HepG2 (cell line): ENCODE measurements around the gene DYDC2. TPM values are rescaled to one million over a fixed set of nuclear protein-coding genes. Genes with fewer than 3 reads are reported as not detected.

Experiments
- DPF2 ChIP-seq: sonication (generic); formaldehyde crosslinking; IDR thresholded peaks from 2 replicates; pipeline ENCODE4 v1.4.0; 2020; ENCODE audit warnings: mild to moderate bottlenecking, low read depth, missing genetic modification reagents, borderline replicate concordance
- FOXP1 ChIP-seq, 2 experiments: fragments of 450-650 bp in 1 of 2; IDR thresholded peaks; 2 replicates each; pipeline ENCODE4 v1.6.1; 2017 to 2018; ENCODE audit warnings: antibody characterized with exemption in 1 of 2
- GZF1 ChIP-seq: sonication (generic); formaldehyde crosslinking; IDR thresholded peaks from 2 replicates; pipeline ENCODE4 v1.5.1; 2020; ENCODE audit warnings: mild to moderate bottlenecking, missing genetic modification reagents
- HES4 ChIP-seq: sonication (generic); formaldehyde crosslinking; IDR thresholded peaks from 2 replicates; pipeline ENCODE4 v1.9.0; 2021; ENCODE audit warnings: mild to moderate bottlenecking, missing genetic modification reagents, borderline replicate concordance
- TEAD3 ChIP-seq: optimal IDR thresholded peaks from 2 replicates; pipeline ENCODE3; 2016; ENCODE audit warnings: borderline replicate concordance
- ZNF501 ChIP-seq: sonication (generic); formaldehyde crosslinking; IDR thresholded peaks from 2 replicates; pipeline ENCODE4 v1.5.1; 2020; ENCODE audit warnings: mild to moderate bottlenecking, moderate library complexity, missing genetic modification reagents
- polyA plus RNA-seq, 8 experiments: library from polyadenylated mRNA; depleted of rRNA in 3 of 8; stranded (reverse) in 7 of 8; unstranded in 1 of 8; fragments of >200 nt; fragmentation: Illumina TruSeq in 4 of 8; extraction: Trizol in 4 of 8; gene quantifications; 2 replicates each; pipeline versions ENCODE4 v1.2.1 to v1.2.3, GENCODE V29; 2011 to 2016; ENCODE audit warnings: low read depth in 4 of 8, missing spikeins in 1 of 8, mixed read lengths in 1 of 8; ENCODE audit not compliant: insufficient read depth in 1 of 8
- total RNA-seq, 5 experiments: library from RNA; depleted of rRNA; stranded (reverse); fragments of >200 nt; fragmentation: Illumina TruSeq; extraction: Trizol; gene quantifications; 2 replicates each; pipeline ENCODE4 v1.2.3, GENCODE V29; 2016; ENCODE audit warnings: low read depth in 1 of 5
- TF ChIP-seq, protein P1 (sequence below): sonication (generic); formaldehyde crosslinking; IDR thresholded peaks from 2 replicates; pipeline ENCODE4 v1.4.0; 2020; ENCODE audit warnings: low read depth, mild to moderate bottlenecking, missing genetic modification reagents
- TF ChIP-seq, protein P2 (sequence below): sonication (generic); formaldehyde crosslinking; IDR thresholded peaks from 2 replicates; pipeline ENCODE4 v1.9.0; 2021; ENCODE audit warnings: missing genetic modification reagents, borderline replicate concordance
- TF ChIP-seq, protein P3 (sequence below): sonication (generic); formaldehyde crosslinking; conservative IDR thresholded peaks from 2 replicates; pipeline ENCODE4 v1.4.0; 2020; ENCODE audit warnings: mild to moderate bottlenecking, missing genetic modification reagents, moderate library complexity
- TF ChIP-seq, protein P4 (sequence below): sonication (generic); formaldehyde crosslinking; IDR thresholded peaks from 2 replicates; pipeline ENCODE4 v1.8.1; 2023; ENCODE audit warnings: mild to moderate bottlenecking, missing genetic modification reagents
- TF ChIP-seq, protein P5 (sequence below): sonication (generic); formaldehyde crosslinking; IDR thresholded peaks from 2 replicates; pipeline ENCODE4 v1.8.0; 2022; ENCODE audit warnings: mild to moderate bottlenecking, missing genetic modification reagents, moderate library complexity
- TF ChIP-seq, protein P6 (sequence below): sonication (generic); formaldehyde crosslinking; IDR thresholded peaks from 2 replicates; pipeline ENCODE4 v1.4.0; 2020; ENCODE audit warnings: low read depth, missing genetic modification reagents

DYDC2 gene
- total and polyA plus RNA-seq, 2 of the 13 experiments (the other 11 are each of a cell fraction or from before 2014, with no cell fraction given) = 0.98 to 2.3 TPM

DNA sequence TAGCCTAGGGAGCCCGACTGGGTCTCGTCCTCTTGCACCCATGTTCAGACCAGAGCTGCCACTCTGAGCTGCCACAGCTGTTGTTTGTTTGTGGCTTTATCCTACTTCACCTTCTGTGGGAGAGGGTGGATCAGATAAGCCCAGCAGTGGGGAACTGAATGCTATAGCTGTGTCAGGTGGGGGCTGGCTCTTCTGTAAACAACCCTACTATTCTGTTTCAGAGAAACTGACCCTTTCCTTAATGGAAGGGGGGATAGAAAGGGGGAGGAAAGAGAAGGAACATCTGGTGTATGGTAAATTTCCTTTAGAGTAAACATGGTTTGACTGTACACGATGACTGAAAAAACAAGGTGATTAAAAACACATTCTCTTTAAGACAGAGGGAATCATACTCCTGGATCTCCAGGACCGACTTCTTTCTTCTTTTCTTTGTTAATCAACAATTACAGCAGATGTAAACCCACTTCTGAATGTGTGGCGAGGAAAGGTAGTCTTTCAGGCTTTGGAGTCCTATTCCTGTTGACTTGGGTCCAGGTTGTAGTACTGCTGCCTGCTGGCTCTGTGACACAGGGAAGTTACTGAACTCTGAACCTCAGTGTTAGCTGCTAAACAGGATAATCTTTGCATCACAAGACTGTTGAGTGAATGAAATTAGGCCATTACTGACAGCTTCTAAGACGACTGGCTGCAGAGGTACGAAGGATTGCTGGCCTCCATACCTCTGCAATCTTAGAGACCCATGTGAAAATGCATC, 57.7 kb downstream of the DYDC2 start (continued):
- TF ChIP-seq HES4 (CRISPR knock-in tag) (no peak), DPF2 (CRISPR knock-in tag) (no peak), ZNF501 (CRISPR knock-in tag) (no peak), TEAD3 (CRISPR knock-in tag) (peak; percentile 60), GZF1 (CRISPR knock-in tag) (no peak), FOXP1 (IDR thresholded peaks at IDR 0.05) (no peak), FOXP1 (CRISPR knock-in tag; IDR thresholded peaks at IDR 0.05) (peak; percentile 56; the same call in 1 of the 2 replicates)
- TF ChIP-seq, protein P1, sequence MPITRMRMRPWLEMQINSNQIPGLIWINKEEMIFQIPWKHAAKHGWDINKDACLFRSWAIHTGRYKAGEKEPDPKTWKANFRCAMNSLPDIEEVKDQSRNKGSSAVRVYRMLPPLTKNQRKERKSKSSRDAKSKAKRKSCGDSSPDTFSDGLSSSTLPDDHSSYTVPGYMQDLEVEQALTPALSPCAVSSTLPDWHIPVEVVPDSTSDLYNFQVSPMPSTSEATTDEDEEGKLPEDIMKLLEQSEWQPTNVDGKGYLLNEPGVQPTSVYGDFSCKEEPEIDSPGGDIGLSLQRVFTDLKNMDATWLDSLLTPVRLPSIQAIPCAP (CRISPR knock-in tag) = no peak; the same call in 1 of the 2 replicates
- TF ChIP-seq, protein P2, sequence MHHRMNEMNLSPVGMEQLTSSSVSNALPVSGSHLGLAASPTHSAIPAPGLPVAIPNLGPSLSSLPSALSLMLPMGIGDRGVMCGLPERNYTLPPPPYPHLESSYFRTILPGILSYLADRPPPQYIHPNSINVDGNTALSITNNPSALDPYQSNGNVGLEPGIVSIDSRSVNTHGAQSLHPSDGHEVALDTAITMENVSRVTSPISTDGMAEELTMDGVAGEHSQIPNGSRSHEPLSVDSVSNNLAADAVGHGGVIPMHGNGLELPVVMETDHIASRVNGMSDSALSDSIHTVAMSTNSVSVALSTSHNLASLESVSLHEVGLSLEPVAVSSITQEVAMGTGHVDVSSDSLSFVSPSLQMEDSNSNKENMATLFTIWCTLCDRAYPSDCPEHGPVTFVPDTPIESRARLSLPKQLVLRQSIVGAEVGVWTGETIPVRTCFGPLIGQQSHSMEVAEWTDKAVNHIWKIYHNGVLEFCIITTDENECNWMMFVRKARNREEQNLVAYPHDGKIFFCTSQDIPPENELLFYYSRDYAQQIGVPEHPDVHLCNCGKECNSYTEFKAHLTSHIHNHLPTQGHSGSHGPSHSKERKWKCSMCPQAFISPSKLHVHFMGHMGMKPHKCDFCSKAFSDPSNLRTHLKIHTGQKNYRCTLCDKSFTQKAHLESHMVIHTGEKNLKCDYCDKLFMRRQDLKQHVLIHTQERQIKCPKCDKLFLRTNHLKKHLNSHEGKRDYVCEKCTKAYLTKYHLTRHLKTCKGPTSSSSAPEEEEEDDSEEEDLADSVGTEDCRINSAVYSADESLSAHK (CRISPR knock-in tag) = no peak
- TF ChIP-seq, protein P3, sequence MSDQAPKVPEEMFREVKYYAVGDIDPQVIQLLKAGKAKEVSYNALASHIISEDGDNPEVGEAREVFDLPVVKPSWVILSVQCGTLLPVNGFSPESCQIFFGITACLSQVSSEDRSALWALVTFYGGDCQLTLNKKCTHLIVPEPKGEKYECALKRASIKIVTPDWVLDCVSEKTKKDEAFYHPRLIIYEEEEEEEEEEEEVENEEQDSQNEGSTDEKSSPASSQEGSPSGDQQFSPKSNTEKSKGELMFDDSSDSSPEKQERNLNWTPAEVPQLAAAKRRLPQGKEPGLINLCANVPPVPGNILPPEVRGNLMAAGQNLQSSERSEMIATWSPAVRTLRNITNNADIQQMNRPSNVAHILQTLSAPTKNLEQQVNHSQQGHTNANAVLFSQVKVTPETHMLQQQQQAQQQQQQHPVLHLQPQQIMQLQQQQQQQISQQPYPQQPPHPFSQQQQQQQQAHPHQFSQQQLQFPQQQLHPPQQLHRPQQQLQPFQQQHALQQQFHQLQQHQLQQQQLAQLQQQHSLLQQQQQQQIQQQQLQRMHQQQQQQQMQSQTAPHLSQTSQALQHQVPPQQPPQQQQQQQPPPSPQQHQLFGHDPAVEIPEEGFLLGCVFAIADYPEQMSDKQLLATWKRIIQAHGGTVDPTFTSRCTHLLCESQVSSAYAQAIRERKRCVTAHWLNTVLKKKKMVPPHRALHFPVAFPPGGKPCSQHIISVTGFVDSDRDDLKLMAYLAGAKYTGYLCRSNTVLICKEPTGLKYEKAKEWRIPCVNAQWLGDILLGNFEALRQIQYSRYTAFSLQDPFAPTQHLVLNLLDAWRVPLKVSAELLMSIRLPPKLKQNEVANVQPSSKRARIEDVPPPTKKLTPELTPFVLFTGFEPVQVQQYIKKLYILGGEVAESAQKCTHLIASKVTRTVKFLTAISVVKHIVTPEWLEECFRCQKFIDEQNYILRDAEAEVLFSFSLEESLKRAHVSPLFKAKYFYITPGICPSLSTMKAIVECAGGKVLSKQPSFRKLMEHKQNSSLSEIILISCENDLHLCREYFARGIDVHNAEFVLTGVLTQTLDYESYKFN (CRISPR knock-in tag) = peak; percentile 82
- TF ChIP-seq, protein P4, sequence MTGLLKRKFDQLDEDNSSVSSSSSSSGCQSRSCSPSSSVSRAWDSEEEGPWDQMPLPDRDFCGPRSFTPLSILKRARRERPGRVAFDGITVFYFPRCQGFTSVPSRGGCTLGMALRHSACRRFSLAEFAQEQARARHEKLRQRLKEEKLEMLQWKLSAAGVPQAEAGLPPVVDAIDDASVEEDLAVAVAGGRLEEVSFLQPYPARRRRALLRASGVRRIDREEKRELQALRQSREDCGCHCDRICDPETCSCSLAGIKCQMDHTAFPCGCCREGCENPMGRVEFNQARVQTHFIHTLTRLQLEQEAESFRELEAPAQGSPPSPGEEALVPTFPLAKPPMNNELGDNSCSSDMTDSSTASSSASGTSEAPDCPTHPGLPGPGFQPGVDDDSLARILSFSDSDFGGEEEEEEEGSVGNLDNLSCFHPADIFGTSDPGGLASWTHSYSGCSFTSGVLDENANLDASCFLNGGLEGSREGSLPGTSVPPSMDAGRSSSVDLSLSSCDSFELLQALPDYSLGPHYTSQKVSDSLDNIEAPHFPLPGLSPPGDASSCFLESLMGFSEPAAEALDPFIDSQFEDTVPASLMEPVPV (CRISPR knock-in tag) = no peak
- TF ChIP-seq, protein P5, sequence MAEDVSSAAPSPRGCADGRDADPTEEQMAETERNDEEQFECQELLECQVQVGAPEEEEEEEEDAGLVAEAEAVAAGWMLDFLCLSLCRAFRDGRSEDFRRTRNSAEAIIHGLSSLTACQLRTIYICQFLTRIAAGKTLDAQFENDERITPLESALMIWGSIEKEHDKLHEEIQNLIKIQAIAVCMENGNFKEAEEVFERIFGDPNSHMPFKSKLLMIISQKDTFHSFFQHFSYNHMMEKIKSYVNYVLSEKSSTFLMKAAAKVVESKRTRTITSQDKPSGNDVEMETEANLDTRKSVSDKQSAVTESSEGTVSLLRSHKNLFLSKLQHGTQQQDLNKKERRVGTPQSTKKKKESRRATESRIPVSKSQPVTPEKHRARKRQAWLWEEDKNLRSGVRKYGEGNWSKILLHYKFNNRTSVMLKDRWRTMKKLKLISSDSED (CRISPR knock-in tag) = no peak
- TF ChIP-seq, protein P6, sequence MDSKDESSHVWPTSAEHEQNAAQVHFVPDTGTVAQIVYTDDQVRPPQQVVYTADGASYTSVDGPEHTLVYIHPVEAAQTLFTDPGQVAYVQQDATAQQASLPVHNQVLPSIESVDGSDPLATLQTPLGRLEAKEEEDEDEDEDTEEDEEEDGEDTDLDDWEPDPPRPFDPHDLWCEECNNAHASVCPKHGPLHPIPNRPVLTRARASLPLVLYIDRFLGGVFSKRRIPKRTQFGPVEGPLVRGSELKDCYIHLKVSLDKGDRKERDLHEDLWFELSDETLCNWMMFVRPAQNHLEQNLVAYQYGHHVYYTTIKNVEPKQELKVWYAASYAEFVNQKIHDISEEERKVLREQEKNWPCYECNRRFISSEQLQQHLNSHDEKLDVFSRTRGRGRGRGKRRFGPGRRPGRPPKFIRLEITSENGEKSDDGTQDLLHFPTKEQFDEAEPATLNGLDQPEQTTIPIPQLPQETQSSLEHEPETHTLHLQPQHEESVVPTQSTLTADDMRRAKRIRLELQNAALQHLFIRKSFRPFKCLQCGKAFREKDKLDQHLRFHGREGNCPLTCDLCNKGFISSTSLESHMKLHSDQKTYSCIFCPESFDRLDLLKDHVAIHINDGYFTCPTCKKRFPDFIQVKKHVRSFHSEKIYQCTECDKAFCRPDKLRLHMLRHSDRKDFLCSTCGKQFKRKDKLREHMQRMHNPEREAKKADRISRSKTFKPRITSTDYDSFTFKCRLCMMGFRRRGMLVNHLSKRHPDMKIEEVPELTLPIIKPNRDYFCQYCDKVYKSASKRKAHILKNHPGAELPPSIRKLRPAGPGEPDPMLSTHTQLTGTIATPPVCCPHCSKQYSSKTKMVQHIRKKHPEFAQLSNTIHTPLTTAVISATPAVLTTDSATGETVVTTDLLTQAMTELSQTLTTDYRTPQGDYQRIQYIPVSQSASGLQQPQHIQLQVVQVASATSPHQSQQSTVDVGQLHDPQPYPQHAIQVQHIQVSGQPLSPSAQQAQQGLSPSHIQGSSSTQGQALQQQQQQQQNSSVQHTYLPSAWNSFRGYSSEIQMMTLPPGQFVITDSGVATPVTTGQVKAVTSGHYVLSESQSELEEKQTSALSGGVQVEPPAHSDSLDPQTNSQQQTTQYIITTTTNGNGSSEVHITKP (CRISPR knock-in tag) = no peak
